Measurements from ENCODE around the gene DALRD3. TPM values are rescaled to one million over a fixed set of nuclear protein-coding genes. Genes with fewer than 3 reads are reported as not detected.

Gene DALRD3
- total and polyA plus RNA-seq, 4 donors, result 7.9 to 10.6 (median 9.3) TPM

DNA sequence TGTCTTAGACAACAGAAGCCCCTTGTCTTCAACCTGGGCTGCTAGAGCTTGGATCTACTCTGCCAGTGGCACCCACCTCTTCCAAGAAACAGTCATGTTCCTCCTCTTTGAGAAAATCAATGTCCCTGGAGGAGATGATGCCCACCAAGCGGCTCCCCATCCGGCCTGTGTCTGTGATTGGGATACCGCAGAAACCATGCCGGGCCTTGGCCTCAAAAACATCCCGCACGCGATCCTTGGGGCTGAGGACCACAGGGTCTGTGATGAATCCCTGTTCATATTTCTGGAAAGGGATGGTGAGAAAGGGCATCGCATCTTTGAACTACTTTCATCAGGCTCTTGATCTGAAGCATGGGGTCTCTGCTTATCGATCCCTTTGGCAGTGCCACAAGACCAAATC is 9.3 kb upstream of the DALRD3 start (continued):
- TF ChIP-seq, protein P1, sequence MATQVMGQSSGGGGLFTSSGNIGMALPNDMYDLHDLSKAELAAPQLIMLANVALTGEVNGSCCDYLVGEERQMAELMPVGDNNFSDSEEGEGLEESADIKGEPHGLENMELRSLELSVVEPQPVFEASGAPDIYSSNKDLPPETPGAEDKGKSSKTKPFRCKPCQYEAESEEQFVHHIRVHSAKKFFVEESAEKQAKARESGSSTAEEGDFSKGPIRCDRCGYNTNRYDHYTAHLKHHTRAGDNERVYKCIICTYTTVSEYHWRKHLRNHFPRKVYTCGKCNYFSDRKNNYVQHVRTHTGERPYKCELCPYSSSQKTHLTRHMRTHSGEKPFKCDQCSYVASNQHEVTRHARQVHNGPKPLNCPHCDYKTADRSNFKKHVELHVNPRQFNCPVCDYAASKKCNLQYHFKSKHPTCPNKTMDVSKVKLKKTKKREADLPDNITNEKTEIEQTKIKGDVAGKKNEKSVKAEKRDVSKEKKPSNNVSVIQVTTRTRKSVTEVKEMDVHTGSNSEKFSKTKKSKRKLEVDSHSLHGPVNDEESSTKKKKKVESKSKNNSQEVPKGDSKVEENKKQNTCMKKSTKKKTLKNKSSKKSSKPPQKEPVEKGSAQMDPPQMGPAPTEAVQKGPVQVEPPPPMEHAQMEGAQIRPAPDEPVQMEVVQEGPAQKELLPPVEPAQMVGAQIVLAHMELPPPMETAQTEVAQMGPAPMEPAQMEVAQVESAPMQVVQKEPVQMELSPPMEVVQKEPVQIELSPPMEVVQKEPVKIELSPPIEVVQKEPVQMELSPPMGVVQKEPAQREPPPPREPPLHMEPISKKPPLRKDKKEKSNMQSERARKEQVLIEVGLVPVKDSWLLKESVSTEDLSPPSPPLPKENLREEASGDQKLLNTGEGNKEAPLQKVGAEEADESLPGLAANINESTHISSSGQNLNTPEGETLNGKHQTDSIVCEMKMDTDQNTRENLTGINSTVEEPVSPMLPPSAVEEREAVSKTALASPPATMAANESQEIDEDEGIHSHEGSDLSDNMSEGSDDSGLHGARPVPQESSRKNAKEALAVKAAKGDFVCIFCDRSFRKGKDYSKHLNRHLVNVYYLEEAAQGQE (IDR thresholded peaks at IDR 0.05), result no peak
- TF ChIP-seq TAF1 (conservative IDR thresholded peaks at IDR 0.05) (no peak), JUND (IDR thresholded peaks at IDR 0.05) (no peak), GABPA (IDR thresholded peaks at IDR 0.05 in 1 of 2, conservative IDR thresholded peaks at IDR 0.05 in 1 of 2) (no peak)

DNA sequence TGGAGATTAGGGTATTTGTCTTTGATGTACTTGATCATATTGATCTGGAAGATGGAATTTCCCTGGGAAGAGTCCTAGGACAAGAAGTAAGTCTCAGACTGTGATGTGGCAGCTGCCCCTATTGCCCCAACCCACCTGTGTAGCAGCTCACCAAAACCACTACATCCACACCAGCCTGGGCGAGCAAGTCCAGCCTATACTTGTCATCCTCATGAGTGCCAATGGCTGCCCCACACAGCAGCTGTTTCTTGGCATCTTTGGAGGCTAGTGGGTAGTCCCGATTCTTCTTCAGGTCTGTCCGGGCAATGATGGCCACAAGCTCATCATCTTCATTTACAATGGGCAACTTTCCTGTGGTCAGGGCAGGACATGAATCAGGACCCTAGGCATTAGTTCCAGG is 8.2 kb upstream of the DALRD3 start:
- WGBS, result 95% methylated on average over 3 of the region's 3 CpGs
- no peak overlapping the region for H3K9ac ChIP-seq (ENCODE audit: low read depth in 1 of 2, low read length in 2 of 2)
- peaks cover 6 to 33% (median 25%) of the 10 kb centered on the region in 4 donors for H3K4me1 ChIP-seq (ENCODE audit: control insufficient read depth in 4 of 4, insufficient read depth in 4 of 4, low read length in 3 of 4)
- TF ChIP-seq RAD21 (IDR thresholded peaks at IDR 0.05) (no peak), FOXA2 (IDR thresholded peaks at IDR 0.05) (no peak), GABPA (IDR thresholded peaks at IDR 0.05 in 1 of 2, conservative IDR thresholded peaks at IDR 0.05 in 1 of 2) (no peak), HNF4G (IDR thresholded peaks at IDR 0.05) (no peak), HNF4A (conservative IDR thresholded peaks at IDR 0.05) (no peak), EGR1 (IDR thresholded peaks at IDR 0.05; ENCODE audit: low read depth in 2 of 2) (no peak), NR2F2 (IDR thresholded peaks at IDR 0.05) (no peak), SP1 (IDR thresholded peaks at IDR 0.05) (no peak), RXRA (IDR thresholded peaks at IDR 0.05) (no peak), TAF1 (conservative IDR thresholded peaks at IDR 0.05) (no peak), YY1 (IDR thresholded peaks at IDR 0.05) (no peak), FOXA1 (IDR thresholded peaks at IDR 0.05) (no peak), JUND (IDR thresholded peaks at IDR 0.05) (no peak)
- TF ChIP-seq, protein P2, sequence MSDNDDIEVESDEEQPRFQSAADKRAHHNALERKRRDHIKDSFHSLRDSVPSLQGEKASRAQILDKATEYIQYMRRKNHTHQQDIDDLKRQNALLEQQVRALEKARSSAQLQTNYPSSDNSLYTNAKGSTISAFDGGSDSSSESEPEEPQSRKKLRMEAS (IDR thresholded peaks at IDR 0.05), result no peak
- TF ChIP-seq, protein P3, sequence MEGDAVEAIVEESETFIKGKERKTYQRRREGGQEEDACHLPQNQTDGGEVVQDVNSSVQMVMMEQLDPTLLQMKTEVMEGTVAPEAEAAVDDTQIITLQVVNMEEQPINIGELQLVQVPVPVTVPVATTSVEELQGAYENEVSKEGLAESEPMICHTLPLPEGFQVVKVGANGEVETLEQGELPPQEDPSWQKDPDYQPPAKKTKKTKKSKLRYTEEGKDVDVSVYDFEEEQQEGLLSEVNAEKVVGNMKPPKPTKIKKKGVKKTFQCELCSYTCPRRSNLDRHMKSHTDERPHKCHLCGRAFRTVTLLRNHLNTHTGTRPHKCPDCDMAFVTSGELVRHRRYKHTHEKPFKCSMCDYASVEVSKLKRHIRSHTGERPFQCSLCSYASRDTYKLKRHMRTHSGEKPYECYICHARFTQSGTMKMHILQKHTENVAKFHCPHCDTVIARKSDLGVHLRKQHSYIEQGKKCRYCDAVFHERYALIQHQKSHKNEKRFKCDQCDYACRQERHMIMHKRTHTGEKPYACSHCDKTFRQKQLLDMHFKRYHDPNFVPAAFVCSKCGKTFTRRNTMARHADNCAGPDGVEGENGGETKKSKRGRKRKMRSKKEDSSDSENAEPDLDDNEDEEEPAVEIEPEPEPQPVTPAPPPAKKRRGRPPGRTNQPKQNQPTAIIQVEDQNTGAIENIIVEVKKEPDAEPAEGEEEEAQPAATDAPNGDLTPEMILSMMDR (IDR thresholded peaks at IDR 0.05; ENCODE audit: low read depth, low read length, missing input control), result no peak
- TF ChIP-seq, protein P1 (IDR thresholded peaks at IDR 0.05), result no peak
- TF ChIP-seq, protein P4, sequence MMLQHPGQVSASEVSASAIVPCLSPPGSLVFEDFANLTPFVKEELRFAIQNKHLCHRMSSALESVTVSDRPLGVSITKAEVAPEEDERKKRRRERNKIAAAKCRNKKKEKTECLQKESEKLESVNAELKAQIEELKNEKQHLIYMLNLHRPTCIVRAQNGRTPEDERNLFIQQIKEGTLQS (IDR thresholded peaks at IDR 0.05), result no peak
- TF ChIP-seq, protein P5, sequence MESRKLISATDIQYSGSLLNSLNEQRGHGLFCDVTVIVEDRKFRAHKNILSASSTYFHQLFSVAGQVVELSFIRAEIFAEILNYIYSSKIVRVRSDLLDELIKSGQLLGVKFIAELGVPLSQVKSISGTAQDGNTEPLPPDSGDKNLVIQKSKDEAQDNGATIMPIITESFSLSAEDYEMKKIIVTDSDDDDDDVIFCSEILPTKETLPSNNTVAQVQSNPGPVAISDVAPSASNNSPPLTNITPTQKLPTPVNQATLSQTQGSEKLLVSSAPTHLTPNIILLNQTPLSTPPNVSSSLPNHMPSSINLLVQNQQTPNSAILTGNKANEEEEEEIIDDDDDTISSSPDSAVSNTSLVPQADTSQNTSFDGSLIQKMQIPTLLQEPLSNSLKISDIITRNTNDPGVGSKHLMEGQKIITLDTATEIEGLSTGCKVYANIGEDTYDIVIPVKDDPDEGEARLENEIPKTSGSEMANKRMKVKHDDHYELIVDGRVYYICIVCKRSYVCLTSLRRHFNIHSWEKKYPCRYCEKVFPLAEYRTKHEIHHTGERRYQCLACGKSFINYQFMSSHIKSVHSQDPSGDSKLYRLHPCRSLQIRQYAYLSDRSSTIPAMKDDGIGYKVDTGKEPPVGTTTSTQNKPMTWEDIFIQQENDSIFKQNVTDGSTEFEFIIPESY (IDR thresholded peaks at IDR 0.05), result no peak
- H3K9me3 ChIP-seq (ENCODE audit: control insufficient read depth in 4 of 4, low read length in 3 of 4), result no peaks in the 10 kb centered on the region
- no peak for DNase-seq (ENCODE audit: low spot score)
- H3K4me3 ChIP-seq (ENCODE audit: low read depth in 1 of 3, low read length in 3 of 3), result no peak overlapping the region
- H3K36me3 ChIP-seq (ENCODE audit: control insufficient read depth in 4 of 4, insufficient read depth in 3 of 4, low read depth in 1 of 4, low read length in 3 of 4), result peaks cover 0 to 40% (median 26%) of the 10 kb centered on the region in 4 donors
- H3K27me3 ChIP-seq (ENCODE audit: control insufficient read depth in 4 of 4, insufficient read depth in 4 of 4, low read length in 3 of 4), result no peaks in the 10 kb centered on the region
- H3K27ac ChIP-seq (ENCODE audit: low read depth in 1 of 2, low read length in 2 of 2), result no peak overlapping the region

All from liver (tissue), 9 donors.